NCI-H82 treated with DMSO at 0.1 percent for 48 hours (cell line): ENCODE data around the gene RIOK2.
A peak's percentile ranks its signal among the peaks of the same experiment; 100 is the strongest.
"Not testable (repeated sequence)": the region's sequence is repeated elsewhere in the genome, so short reads cannot be mapped to it uniquely, and the experiment has no call there.

Experiments
- DNase-seq: peaks from one replicate; lab custom pipeline; 2025; ENCODE audit not compliant: unreplicated experiment; lab: John Stamatoyannopoulos, UW

Gene RIOK2

GRCh38 chr5:97171703-97172102, 11.3 kb downstream of the RIOK2 start:
- DNase-seq = no peak

GRCh38 chr5:97167435-97167834, 15.6 kb downstream of the RIOK2 start:
- DNase-seq = no peak

GRCh38 chr5:97165726-97166125, 17.3 kb downstream of the RIOK2 start:
- no peak for DNase-seq

GRCh38 chr5:97164846-97165245, 18.2 kb downstream of the RIOK2 start:
- no peak for DNase-seq

GRCh38 chr5:97163790-97164285, 19.2 kb downstream of the RIOK2 start:
- no peak for DNase-seq

- no peak for DNase-seq
These were observed 19.7 kb downstream of the RIOK2 start for GRCh38 chr5:97163360-97163764.

GRCh38 chr5:97162045-97162444, 21.0 kb downstream of the RIOK2 start:
- DNase-seq = peak; percentile 2

- DNase-seq = no peak
These were observed 25.4 kb downstream of the RIOK2 start for GRCh38 chr5:97157689-97158088.

GRCh38 chr5:97151370-97151769, 31.7 kb downstream of the RIOK2 start:
- no peak for DNase-seq

- no peak for DNase-seq
These were observed 32.6 kb downstream of the RIOK2 start for GRCh38 chr5:97150401-97150800.

- no peak for DNase-seq
These were observed 33.3 kb downstream of the RIOK2 start for GRCh38 chr5:97149709-97150108.

GRCh38 chr5:97148288-97148687, 34.8 kb downstream of the RIOK2 start:
- DNase-seq = no peak

- no peak for DNase-seq
These were observed 39.3 kb downstream of the RIOK2 start for GRCh38 chr5:97143704-97144103.

- DNase-seq = peak; percentile 48
These were observed 40.4 kb downstream of the RIOK2 start, which contains the start of gene LIX1 for GRCh38 chr5:97142521-97143254. LIX1 (minus strand) TSS chr5:97142611; CDS start chr5:97142576, 35 bp downstream.

- DNase-seq = no peak
These were observed 41.5 kb downstream of the RIOK2 start for GRCh38 chr5:97141539-97141938.

GRCh38 chr5:97141031-97141430, 42.0 kb downstream of the RIOK2 start:
- DNase-seq = no peak

- DNase-seq = not testable (repeated sequence)
These were observed 42.8 kb downstream of the RIOK2 start for GRCh38 chr5:97140250-97140649.

- DNase-seq = no peak
These were observed 46.6 kb downstream of the RIOK2 start for GRCh38 chr5:97136475-97136874.

GRCh38 chr5:97135868-97136267, 47.2 kb downstream of the RIOK2 start:
- DNase-seq = no peak

GRCh38 chr5:97134634-97135033, 48.4 kb downstream of the RIOK2 start:
- DNase-seq = no peak

- no peak for DNase-seq
These were observed 49.9 kb downstream of the RIOK2 start for GRCh38 chr5:97133101-97133500.

GRCh38 chr5:97131921-97132320, 51.1 kb downstream of the RIOK2 start:
- DNase-seq = no peak

- no peak for DNase-seq
These were observed 51.8 kb downstream of the RIOK2 start for GRCh38 chr5:97131139-97131710.
